Gastroesophageal sphincter (tissue), 3 donors: ENCODE measurements around the gene CSTB.

ENCODE experiments used
- POLR2A ChIP-seq, 2 donors: fragments of 450-650 bp; IDR thresholded peaks; one replicate each; pipeline ENCODE4 v1.6.1; 2017; ENCODE audit warnings: antibody characterized with exemption in 2 of 2, mild to moderate bottlenecking in 2 of 2, moderate library complexity in 1 of 2
- TF ChIP-seq, protein P1 (sequence below), 4 experiments: fragments of 200-600 bp in 2 of 4; fragments of 450-650 bp in 2 of 4; sonication (generic) in 1 of 4; IDR thresholded peaks; one replicate each; pipeline ENCODE4 v1.5.1; 2017 to 2019; ENCODE audit warnings: antibody characterized with exemption in 4 of 4, mild to moderate bottlenecking in 2 of 4, moderate library complexity in 2 of 4

DNA sequence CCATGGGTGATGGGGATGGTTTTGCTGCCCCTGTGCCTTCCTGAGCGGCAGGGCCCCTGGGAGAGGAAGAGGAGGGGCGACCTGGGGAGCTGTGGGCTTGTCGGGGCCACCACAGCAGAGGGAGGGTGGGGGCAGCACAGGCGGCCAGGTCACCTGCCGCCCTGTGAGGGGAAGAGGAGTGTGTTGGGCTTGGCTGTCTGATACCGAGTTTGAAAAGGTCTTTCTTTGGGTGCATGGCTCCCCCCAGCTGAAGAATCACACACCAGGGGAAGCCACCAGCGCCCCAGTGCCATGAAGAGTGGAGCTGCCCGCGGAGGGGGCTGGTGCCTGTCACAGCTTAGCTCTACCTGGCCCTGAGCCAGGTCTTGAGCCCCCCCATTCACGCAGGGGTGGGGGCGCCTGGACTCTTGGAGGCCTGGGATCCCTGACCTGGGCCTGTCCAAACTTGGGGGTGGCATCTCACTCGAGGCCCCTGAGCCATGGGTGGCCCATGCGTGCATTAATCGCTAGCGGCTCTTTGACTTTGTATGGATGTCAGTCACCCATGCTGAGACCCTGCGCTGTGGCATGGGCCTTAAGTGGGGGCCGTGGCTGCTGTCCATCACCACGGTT lies 26.4 kb downstream of the CSTB start:
- TF ChIP-seq, protein P1, sequence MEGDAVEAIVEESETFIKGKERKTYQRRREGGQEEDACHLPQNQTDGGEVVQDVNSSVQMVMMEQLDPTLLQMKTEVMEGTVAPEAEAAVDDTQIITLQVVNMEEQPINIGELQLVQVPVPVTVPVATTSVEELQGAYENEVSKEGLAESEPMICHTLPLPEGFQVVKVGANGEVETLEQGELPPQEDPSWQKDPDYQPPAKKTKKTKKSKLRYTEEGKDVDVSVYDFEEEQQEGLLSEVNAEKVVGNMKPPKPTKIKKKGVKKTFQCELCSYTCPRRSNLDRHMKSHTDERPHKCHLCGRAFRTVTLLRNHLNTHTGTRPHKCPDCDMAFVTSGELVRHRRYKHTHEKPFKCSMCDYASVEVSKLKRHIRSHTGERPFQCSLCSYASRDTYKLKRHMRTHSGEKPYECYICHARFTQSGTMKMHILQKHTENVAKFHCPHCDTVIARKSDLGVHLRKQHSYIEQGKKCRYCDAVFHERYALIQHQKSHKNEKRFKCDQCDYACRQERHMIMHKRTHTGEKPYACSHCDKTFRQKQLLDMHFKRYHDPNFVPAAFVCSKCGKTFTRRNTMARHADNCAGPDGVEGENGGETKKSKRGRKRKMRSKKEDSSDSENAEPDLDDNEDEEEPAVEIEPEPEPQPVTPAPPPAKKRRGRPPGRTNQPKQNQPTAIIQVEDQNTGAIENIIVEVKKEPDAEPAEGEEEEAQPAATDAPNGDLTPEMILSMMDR (IDR thresholded peaks at IDR 0.05) = no peak
- no peak for TF ChIP-seq POLR2A (IDR thresholded peaks at IDR 0.05)
